ENCODE data around the gene ZBTB21.

The ZBTB21 gene

DNA sequence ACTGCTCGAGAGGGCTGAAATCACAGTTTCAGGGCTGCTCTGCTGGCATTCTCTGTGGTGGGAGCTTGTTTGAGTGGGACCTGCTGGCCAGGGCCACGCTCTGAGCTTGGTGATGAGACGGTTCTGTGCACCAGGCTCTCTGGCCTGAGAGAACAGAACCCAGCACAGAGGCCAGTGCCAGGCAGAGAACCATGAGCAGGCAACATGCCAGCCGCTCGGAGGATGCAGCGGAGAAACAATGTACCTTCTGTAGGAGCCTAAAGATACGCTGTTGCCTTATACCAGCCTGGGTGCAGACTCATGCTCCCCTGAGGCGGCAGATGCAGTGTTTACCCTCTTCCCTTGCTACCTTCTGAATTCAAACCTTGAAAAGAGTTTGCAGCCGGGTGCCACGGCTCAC lies 66.3 kb downstream of the ZBTB21 start:
- no peak overlapping the region for H3K27ac ChIP-seq

DNA sequence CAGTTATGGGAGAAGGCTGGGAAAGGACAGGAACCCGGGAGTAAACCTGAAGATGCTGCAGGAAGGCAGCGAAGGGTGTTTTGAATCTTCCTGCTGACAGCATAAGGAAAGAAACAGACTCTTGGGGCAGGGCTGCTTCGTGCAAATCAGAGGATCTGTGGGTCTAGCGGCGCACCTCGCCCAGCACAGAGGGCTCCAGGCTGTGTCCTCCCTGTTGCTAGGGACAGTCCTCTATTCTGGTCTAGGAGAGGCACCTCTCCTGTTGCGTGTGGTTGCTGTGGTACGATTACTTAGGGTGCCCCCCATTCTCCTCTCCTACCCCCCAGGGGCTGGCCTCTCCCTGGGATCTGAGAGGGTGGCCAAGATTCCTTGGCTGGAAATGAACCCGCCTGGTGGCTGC lies 67.7 kb downstream of the ZBTB21 start:
- no peak overlapping the region for H3K27ac ChIP-seq

More for the DNA sequence above, 66.3 kb downstream of the ZBTB21 start:
- TF ChIP-seq, protein P1, sequence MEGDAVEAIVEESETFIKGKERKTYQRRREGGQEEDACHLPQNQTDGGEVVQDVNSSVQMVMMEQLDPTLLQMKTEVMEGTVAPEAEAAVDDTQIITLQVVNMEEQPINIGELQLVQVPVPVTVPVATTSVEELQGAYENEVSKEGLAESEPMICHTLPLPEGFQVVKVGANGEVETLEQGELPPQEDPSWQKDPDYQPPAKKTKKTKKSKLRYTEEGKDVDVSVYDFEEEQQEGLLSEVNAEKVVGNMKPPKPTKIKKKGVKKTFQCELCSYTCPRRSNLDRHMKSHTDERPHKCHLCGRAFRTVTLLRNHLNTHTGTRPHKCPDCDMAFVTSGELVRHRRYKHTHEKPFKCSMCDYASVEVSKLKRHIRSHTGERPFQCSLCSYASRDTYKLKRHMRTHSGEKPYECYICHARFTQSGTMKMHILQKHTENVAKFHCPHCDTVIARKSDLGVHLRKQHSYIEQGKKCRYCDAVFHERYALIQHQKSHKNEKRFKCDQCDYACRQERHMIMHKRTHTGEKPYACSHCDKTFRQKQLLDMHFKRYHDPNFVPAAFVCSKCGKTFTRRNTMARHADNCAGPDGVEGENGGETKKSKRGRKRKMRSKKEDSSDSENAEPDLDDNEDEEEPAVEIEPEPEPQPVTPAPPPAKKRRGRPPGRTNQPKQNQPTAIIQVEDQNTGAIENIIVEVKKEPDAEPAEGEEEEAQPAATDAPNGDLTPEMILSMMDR (conservative IDR thresholded peaks at IDR 0.05), result no peak

DNA sequence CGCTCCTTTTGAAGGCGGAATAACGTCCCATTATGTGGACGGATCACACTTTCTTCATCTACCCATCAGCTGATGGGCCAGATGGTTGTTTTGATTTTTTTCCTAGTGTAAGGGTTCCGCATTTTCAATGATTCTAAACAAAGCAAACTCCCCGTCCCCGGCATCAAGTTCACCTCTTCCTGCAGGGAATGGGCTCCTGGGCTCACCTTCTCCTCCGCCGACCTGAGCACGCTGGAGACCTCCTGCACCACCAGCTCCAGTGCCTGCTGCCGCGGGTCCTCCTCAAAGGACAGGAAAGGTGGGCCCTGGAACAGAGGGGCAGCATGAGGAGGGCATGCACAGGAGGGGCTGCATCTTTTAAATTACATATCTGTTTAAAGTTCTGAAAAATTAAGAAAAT lies 68.2 kb downstream of the ZBTB21 start:
- H3K27ac ChIP-seq, result no peak overlapping the region
- TF ChIP-seq, protein P1 (conservative IDR thresholded peaks at IDR 0.05), result no peak

More for the DNA sequence above, 67.7 kb downstream of the ZBTB21 start:
- TF ChIP-seq, protein P1 (conservative IDR thresholded peaks at IDR 0.05), result no peak

DNA sequence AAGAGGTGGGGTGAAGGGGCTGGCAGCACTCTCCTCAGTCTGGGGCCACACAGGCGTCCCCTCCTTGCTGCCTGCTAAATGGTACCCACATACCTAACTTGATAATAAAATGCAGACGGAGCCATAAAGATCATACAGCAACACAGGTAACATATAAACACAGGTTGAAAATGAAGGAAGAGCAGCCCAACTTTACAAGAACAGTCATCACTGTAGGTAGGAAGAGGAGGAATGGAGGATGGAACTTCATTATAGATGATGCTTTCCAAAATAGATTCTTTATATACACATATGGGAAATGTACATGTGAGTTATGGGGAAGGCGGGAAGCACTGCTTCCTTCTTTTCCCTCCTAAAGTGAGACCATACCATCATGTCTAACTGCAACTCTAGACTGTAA lies 69.7 kb downstream of the ZBTB21 start:
- TF ChIP-seq, protein P1 (conservative IDR thresholded peaks at IDR 0.05), result no peak
- H3K27ac ChIP-seq, result no peak overlapping the region

DNA sequence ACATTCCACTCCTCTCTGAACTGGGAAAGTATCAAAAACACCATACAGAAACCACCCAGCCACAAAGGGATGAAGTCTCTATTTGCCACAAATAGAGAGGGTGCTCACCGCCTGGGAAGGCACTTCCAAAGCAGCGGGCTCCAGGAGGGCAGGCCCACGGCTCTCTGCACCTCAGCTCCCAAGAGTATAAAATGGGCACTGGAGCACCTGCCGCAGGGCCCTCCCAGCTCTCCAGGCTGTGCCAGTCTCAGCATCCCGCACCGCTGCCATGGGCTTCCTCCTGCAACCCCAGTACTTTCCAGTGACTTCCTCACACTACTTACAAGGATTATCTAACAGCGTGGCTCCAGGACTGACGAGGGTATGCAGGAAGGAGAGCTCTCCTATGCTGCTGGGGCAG lies 70.8 kb downstream of the ZBTB21 start:
- TF ChIP-seq, protein P1 (conservative IDR thresholded peaks at IDR 0.05), result no peak

More for the DNA sequence above, 70.8 kb downstream of the ZBTB21 start:
- no peak overlapping the region for H3K27ac ChIP-seq

Data from VCaP (cell line).